Heart left ventricle (tissue), 16 donors: Measurements from ENCODE around the gene NCKAP5L. TPM values are rescaled to one million over a fixed set of nuclear protein-coding genes. Genes with fewer than 3 reads are reported as not detected.

Experiments used
- ATAC-seq, 4 donors: fragments of 200-7000 bp; cut with Tn5 transposase; one replicate each; pipeline ENCODE4 v1.9.1; 2020 to 2022; ENCODE audit warnings: moderate library complexity in 4 of 4, mild to moderate bottlenecking in 3 of 4, moderate number of reproducible peaks in 1 of 4
- DNase-seq, 5 donors: peaks; one replicate each; pipeline ENCODE4 v3.0.0-alpha.2; 2020
- H3K27ac ChIP-seq, 12 donors: fragments of 200-600 bp; sonication (generic) in 4 of 12; one replicate each; pipeline versions ENCODE4 v1.5.0 to v1.8.0; 2016 to 2022; ENCODE audit warnings: mild to moderate bottlenecking in 2 of 12
- H3K27me3 ChIP-seq, 9 donors: fragments of 200-600 bp; sonication (generic) in 2 of 9; one replicate each; pipeline versions ENCODE4 v1.5.1 to v1.8.0; 2016 to 2022; ENCODE audit warnings: mild to moderate bottlenecking in 3 of 9
- H3K36me3 ChIP-seq, 9 donors: fragments of 200-600 bp; sonication (generic) in 2 of 9; one replicate each; pipeline versions ENCODE4 v1.5.0 to v1.8.0; 2018 to 2022; ENCODE audit warnings: mild to moderate bottlenecking in 2 of 9
- H3K4me1 ChIP-seq, 12 donors: fragments of 200-600 bp; sonication (generic) in 4 of 12; one replicate each; pipeline versions ENCODE4 v1.5.0 to v1.8.0; 2016 to 2022; ENCODE audit warnings: mild to moderate bottlenecking in 3 of 12
- H3K4me3 ChIP-seq, 12 donors: fragments of 200-600 bp; sonication (generic) in 4 of 12; one replicate each; pipeline versions ENCODE4 v1.5.0 to v1.8.0; 2017 to 2022; ENCODE audit warnings: mild to moderate bottlenecking in 9 of 12, moderate library complexity in 4 of 12
- H3K9me3 ChIP-seq, 12 donors: fragments of 200-600 bp; sonication (generic) in 4 of 12; one replicate each; pipeline versions ENCODE4 v1.5.0 to v1.8.0; 2016 to 2022; ENCODE audit warnings: mild to moderate bottlenecking in 1 of 12
- POLR2A ChIP-seq, 2 donors: fragments of 450-650 bp; IDR thresholded peaks; one replicate each; pipeline ENCODE4 v1.6.1; 2017; ENCODE audit warnings: antibody characterized with exemption in 2 of 2, mild to moderate bottlenecking in 2 of 2, moderate library complexity in 2 of 2
- WGBS, 4 donors: extraction: QIAGEN DNeasy Blood & Tissue Kit in 2 of 4; methylation state at CpG; one replicate each; pipeline versions ENCODE4 v1.1.5 to v1.1.7; 2013 to 2018; 5-methylcytosine and 5-hydroxymethylcytosine counted together
- intact Hi-C, 10 donors: fragments of 100-400 bp; cut with DNase I; formaldehyde crosslinking; loops; one replicate each; pipeline versions ENCODE4 v1.11.1 to v1.14.2; 2022
- polyA plus RNA-seq, 2 donors: library from polyadenylated mRNA; stranded (reverse); fragments of 200-250 nt; gene quantifications; one replicate each; pipeline ENCODE4 v1.2.3, GENCODE V29; 2013
- total RNA-seq, 9 donors: library from RNA; depleted of rRNA in 2 of 9; stranded (reverse); fragments of >200 nt in 2 of 9; fragmentation: NEBNext Ultra II Directional in 3 of 9; extraction: Animal tissue kit (Norgen Biotek cat#: 25700) in 3 of 9; gene quantifications; one replicate each; pipeline versions ENCODE4 v1.1.0 to v1.2.4, GENCODE V29; 2016 to 2023
- TF ChIP-seq, protein P1 (sequence below), 12 donors: fragments of 200-600 bp; sonication (generic) in 4 of 12; IDR thresholded peaks; one replicate each; pipeline versions ENCODE4 v1.5.0 to v1.8.0; 2018 to 2022; ENCODE audit warnings: antibody characterized with exemption in 12 of 12, mild to moderate bottlenecking in 5 of 12
- donor health status: ischemic (EF 13 %, LVEDD 7.1; RV severe dilation, severe dysfunction).
- donor health status: healthy with polysubstance abuse.
- donor health status: DM: no; HTN: yes; CAD: no.
- donor health status: DM: no; HTN: no; CAD: no.
- donor health status: ischemic (EF 25% LVEDD 6.9; RV normal size, moderate dysfunction).
- donor health status: ischemic (EF 25% LVEDD 5.7; RV mildly dilated, moderate dysfunction).
- donor health status: healthy.
- donor health status: DM: yes; HTN: yes; CAD: no.
- donor health status: ischemic (EF 35%, LVEDD 5.7; RV mildly dilated, moderate dysfunction).
- donor health status: nonischemic (EF 11% LVEDD 7.7; RV severe dilation, severe dysfunction).
- donor health status: DM: yes; HTN: yes; CAD: no.
- donor health status: PGD.
- donor health status: ischemic (EF 29% LVEDD 5.4; RV normal size, mild dysfunction).
- donor health status: nonischemic (EF 23%, LVEDD 6.1; RV moderate dilation, normal function).

The NCKAP5L gene
- total and polyA plus RNA-seq, 11 donors: 14.1 to 35.0 (median 25.0) TPM

DNA sequence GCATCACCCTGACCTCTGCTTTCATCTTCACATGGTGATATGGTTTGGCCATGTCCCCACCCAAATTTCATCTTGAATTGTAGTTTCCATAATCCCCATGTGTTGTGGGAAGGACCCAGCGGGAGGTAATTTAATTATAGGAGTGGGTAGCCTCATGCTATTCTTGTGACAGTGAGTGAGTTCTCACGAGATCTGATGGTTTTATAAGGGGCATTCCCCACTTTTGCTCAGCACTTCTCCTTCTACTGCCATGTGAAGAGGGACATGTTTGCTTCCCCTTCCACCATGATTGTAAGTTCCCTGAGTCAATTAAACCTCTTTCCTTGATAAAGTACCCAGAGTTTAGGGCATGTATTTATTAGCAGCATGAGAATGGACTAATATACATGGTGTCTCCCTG lies 48.6 kb downstream of the NCKAP5L start:
- H3K36me3 ChIP-seq: no peaks in the 10 kb centered on the region

DNA sequence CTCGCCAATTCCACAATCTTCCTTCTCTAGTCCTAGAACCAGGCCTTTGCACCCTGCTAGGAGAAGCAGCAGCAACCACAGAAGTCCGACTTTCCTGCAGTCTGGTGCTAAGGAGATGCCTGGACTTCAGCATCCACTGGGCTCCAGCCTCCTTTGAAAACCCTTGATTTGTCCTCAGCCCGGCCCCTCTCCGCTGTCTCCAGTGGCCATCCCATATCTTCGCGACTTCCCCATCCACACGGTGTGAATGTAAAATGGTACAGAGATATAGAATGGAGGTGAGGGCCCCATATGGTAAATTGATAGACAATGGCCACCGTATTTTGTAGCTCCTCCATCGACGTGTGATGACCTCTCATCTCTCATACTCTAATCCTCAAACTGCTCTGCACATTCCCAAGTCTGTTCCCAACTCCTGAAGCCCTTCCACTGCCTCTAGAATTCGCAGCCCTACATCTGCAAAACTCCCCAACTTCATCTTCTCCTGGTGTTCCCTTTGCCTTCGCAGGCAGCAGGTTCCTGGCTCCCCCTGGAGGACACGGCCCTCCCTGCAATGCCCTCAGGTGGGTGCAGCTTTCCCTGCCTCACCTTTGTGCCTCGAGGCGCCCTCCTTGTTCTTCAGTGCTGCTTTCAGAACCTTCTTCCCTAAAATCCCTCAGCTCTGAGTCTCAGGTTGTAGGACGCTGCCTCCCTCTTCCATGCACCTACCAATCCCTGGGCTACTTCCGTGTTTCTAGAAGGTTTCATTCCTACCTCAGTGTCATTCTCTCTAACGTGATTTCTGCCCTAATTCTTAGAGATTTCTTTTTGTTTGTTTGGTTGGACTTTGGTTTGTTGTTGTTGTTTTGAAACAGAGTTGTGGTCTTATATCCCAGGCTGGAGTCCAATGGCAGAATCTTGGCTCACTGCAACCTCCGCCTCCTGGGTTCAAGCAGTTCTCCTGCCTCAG lies 50.1 kb downstream of the NCKAP5L start:
- WGBS, 4 donors: 48 to 57% (median 54%) methylated on average over 19 of the region's 19 CpGs
- Histone ChIP-seq H3K27ac (no peak overlapping the region), H3K9me3 (no peaks in the 10 kb centered on the region), H3K27me3 (no peaks in the 10 kb centered on the region), H3K36me3 (no peaks in the 10 kb centered on the region), H3K4me3 (no peak overlapping the region), H3K4me1 (peaks cover 0 to 7% (median 0%) of the 10 kb centered on the region in 12 donors)
- ATAC-seq: peak in 3 of 4 donors; percentile 55 to 62 (median 56)
- peak; percentile 36 to 80 (median 45) for DNase-seq
- no peak for TF ChIP-seq POLR2A (IDR thresholded peaks at IDR 0.05)
- TF ChIP-seq, protein P1, sequence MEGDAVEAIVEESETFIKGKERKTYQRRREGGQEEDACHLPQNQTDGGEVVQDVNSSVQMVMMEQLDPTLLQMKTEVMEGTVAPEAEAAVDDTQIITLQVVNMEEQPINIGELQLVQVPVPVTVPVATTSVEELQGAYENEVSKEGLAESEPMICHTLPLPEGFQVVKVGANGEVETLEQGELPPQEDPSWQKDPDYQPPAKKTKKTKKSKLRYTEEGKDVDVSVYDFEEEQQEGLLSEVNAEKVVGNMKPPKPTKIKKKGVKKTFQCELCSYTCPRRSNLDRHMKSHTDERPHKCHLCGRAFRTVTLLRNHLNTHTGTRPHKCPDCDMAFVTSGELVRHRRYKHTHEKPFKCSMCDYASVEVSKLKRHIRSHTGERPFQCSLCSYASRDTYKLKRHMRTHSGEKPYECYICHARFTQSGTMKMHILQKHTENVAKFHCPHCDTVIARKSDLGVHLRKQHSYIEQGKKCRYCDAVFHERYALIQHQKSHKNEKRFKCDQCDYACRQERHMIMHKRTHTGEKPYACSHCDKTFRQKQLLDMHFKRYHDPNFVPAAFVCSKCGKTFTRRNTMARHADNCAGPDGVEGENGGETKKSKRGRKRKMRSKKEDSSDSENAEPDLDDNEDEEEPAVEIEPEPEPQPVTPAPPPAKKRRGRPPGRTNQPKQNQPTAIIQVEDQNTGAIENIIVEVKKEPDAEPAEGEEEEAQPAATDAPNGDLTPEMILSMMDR (IDR thresholded peaks at IDR 0.05): peak; percentile 60 to 83 (median 72)
- intact Hi-C loops: loop anchor here in 9 of 10 donors (1.0 to 10.0 kb wide), 12 partner anchors 22 to 297 kb away; partner anchors contain the start of genes ASIC1 (in 4 of the 9), AQP5 (in 3 of the 9), AQP2 (in 1 of the 9) and BCDIN3D (in 1 of the 9)

More for the DNA sequence above, 48.6 kb downstream of the NCKAP5L start:
- 83 to 85% (median 84%) methylated on average over 2 of the region's 2 CpGs for WGBS, 4 donors
- H3K4me1 ChIP-seq: peaks cover 0 to 22% (median 12%) of the 10 kb centered on the region in 12 donors
- ATAC-seq (no peak), DNase-seq (no peak)
- no peak for TF ChIP-seq POLR2A (IDR thresholded peaks at IDR 0.05)
- TF ChIP-seq, protein P1 (IDR thresholded peaks at IDR 0.05): no peak
- no peaks in the 10 kb centered on the region for H3K27me3 ChIP-seq
- intact Hi-C loops: loop anchor here in 9 of 10 donors (5.0 to 10.0 kb wide), 8 partner anchors 37 to 295 kb away; partner anchors contain the start of genes ASIC1 (in 4 of the 9), AQP5 (in 3 of the 9), AQP2 (in 1 of the 9) and TMBIM6 (in 1 of the 9)
- H3K4me3 ChIP-seq: no peak overlapping the region
- no peak overlapping the region for H3K27ac ChIP-seq
- H3K9me3 ChIP-seq: no peaks in the 10 kb centered on the region

DNA sequence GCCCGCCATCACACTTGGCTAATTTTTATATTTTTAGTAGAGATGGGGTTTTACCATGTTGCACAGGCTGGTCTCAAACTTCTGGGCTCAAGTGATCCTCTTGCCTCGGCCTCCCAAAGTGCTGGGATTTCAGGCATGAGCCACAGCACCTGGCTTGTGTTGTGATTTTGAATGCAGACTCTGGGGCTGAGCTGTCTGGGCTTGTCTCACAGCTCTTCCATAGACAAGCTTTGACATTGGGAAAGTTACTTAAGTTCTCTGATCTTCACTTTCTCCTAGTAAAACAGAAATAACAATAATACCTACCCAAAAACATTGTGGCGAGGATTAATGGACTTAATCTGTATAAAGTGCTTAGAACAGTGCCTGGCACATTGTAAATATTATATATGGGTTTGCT lies 50.9 kb downstream of the NCKAP5L start:
- ATAC-seq: no peak
- Histone ChIP-seq H3K9me3 (no peaks in the 10 kb centered on the region), H3K36me3 (no peaks in the 10 kb centered on the region), H3K4me1 (peaks cover 0 to 7% (median 0%) of the 10 kb centered on the region in 12 donors), H3K27me3 (no peaks in the 10 kb centered on the region), H3K4me3 (no peak overlapping the region), H3K27ac (no peak overlapping the region)
- WGBS, 4 donors: 92 to 97% (median 94%) methylated on average over 3 of the region's 3 CpGs
- intact Hi-C loops: loop anchor here in 9 of 10 donors (1.0 to 10.0 kb wide), 11 partner anchors 35 to 297 kb away; partner anchors contain the start of genes ASIC1 (in 4 of the 9), AQP5 (in 3 of the 9), AQP2 (in 1 of the 9) and BCDIN3D (in 1 of the 9)
- no peak for TF ChIP-seq POLR2A (IDR thresholded peaks at IDR 0.05)
- TF ChIP-seq, protein P1 (IDR thresholded peaks at IDR 0.05): no peak
- no peak for DNase-seq

DNA sequence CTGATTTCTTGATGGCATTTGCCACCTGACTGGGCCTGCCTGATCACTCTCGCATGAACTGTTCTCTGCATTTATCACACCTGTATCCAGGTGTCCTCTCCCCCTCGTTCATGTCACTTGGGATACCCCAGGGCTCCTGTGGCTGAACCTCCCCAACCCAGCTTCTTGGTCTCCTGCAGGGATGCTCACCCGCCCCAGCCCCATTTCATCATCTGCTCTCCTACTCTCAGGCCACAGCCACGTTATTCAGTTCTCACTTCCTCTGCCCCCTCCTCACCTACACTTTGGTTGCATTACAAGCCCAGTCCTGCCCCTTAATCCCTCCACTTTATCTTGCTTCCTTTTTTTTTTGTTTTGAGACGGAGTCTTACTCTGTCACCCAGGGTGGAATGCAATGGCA lies 51.4 kb downstream of the NCKAP5L start:
- WGBS, 4 donors: 76 to 85% (median 82%) methylated on average over 5 of the region's 5 CpGs
- DNase-seq: no peak
- Histone ChIP-seq H3K36me3 (no peaks in the 10 kb centered on the region), H3K4me3 (no peak overlapping the region), H3K27me3 (no peaks in the 10 kb centered on the region), H3K4me1 (peaks cover 0 to 7% (median 0%) of the 10 kb centered on the region in 12 donors), H3K27ac (no peak overlapping the region), H3K9me3 (no peaks in the 10 kb centered on the region)
- no peak for ATAC-seq
- intact Hi-C loops: loop anchor here (1.0 to 10.0 kb wide), 12 partner anchors 35 to 298 kb away; partner anchors contain the start of genes ASIC1 (in 4 of the 10), AQP5 (in 3 of the 10), AQP2 (in 1 of the 10) and BCDIN3D (in 1 of the 10)
- TF ChIP-seq, protein P1 (IDR thresholded peaks at IDR 0.05): no peak
- TF ChIP-seq POLR2A (IDR thresholded peaks at IDR 0.05): no peak
